HG03060 (cell line): ENCODE results near the gene DNER.
"Not testable (repeated sequence)": the region's sequence is repeated elsewhere in the genome, so short reads cannot be mapped to it uniquely, and the experiment has no call there.

Experiments
- ATAC-seq: cut with Tn5 transposase; IDR thresholded peaks from one replicate; pipeline ENCODE4 v1.9.1; 2021; ENCODE audit warnings: low read depth, moderate number of reproducible peaks; ENCODE audit not compliant: unreplicated experiment

The DNER gene

DNA sequence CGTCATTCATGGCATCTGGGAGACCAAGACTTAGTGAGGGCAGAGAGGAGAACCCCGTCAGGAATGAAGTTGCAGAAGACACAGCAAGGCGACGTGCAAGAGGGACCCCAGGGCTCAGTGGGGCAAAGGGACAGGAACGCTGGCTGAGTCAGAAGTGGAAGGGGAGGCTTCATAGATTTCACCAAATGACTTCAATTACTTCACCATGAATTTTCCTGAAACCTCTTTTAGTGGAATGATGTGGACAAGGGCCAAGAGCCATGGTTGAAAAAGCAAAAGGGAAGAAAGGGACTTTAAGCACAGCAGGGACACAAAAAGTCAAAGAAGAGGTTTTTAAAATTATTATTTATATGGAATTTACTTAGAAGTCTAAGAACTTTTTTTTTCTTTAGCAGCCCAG lies 301.7 kb downstream of the DNER start:
- no peak for ATAC-seq

DNA sequence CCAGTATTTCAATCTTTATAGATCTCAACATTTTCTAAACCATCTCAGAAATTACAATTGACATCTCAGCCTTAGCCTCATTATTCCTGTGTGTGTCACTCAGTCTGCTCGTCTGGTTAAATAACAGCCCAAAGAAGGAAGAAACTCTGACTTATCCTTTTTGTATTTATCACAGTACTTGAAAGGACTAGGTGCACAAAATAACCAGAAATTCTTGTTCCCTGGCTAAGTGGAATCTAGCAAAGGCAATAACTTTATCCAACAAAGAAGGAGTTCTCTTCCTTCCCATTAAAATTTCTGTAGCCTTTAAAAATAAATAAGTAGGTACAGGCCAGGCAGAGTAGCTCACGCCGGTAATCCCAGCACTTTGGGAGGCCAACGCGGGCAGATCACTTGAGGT lies 303.4 kb downstream of the DNER start:
- ATAC-seq = no peak

DNA sequence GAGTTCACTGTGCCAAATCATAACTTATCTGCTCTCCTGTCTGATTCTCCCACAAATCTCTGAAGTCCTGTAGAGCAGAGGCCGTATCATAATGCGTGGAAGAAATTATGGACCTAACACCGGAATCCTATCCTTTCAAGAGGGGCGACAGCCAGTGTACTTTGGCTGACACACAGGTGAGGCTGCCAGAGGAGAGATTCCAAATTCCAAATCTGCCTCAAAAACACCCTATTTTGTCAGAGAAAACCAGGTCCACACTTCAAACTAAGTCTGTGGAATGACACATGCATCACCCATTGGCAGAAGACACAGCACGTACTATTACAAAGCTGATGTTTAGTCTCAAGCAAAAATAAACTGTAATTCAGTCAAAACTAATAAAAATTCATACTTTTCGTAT lies 304.1 kb downstream of the DNER start:
- no peak for ATAC-seq

DNA sequence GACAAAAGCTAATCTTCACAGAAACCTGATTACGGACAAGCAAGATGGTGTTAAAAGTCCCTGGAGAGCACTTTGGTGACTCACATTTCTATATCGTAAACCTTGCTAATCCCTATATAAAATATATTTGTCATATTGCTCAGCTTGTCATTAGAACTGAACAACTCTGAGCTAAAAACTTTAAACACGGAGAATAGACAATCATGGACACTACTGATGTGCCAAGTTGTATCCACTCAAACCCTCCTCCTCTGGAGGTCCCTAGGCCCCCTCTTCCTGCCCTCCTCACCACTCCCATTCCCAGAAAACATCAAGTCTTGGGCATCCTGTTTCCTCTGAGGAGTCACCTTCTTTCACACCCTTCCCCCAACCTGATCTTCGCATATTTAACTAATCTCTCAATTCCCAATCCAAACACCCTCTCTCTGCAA lies 304.6 kb downstream of the DNER start:
- no peak for ATAC-seq

DNA sequence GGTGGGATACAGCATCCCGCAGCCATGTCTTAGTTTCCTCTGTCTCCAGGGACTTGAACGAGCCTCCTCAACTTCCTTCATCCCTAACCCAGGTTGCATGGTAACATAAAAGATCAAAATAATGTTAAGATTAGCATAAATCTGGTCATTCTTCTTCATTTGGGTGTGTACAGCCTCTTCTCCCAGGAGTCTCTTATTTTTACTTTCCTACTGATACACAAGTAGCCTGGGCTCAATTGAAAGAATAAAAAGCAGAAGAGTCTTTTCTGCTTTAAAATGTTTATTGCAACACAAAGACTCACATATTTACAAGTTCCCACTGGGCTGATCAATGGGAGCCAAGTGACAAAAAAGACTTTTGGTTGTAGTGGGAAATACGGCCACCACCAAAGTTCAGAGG lies 305.4 kb downstream of the DNER start:
- ATAC-seq = no peak

DNA sequence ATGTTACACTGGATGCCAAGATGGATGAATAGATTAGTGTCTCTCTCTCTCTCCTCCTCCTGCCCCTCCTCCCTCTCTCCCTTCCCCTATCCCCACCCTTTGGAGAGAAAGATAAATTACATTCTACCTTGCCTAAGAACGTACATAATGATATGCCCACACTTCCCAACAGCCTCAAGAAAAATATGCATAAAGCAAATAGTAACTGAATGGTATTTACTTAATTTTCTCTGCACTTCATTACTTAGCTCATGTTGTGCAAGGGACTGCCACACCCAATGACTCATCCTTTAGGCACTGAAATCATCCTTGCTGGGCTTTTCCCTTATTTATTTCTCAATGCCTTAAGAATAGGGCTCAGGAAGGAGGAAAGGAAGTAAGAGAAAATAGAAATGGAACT lies 306.0 kb downstream of the DNER start:
- ATAC-seq = no peak

DNA sequence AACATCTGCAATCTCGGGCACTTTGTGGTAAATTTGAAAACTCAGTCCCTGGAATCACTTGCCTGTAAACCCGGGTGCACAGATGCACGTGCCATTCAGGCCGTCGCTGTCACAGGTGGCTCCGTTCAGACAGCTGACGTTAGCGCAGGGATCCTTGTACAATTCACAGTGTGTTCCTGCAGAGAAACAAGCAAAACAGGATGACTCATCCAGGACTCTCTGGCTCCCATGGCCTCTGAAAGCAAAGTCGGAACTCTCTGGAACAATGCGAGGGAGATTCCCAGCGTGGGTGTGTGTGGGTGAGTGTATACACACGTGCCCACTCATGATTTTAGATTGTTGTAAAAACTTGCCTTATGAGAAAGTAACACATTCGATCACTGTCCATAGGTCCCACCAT lies 307.2 kb downstream of the DNER start:
- ATAC-seq = no peak

DNA sequence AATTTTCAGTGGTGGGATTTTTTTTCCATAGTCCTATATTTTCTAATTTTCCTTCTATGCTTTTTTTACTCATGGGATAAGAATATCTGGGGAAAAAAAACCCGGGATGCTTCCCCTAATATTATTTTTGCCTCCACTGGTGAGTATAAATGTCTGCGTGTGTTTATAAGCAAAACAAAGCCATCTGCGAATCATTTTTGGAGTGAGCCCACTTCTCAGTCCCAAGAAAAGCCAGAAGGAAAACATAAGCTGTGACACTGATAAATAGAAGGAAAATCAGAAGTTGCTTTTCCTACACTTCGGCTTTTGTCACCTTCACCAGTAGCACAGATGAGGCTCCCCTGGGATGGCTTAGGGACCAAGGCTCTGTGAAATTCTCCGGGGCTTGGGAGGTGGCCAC lies 308.6 kb downstream of the DNER start:
- no peak for ATAC-seq

DNA sequence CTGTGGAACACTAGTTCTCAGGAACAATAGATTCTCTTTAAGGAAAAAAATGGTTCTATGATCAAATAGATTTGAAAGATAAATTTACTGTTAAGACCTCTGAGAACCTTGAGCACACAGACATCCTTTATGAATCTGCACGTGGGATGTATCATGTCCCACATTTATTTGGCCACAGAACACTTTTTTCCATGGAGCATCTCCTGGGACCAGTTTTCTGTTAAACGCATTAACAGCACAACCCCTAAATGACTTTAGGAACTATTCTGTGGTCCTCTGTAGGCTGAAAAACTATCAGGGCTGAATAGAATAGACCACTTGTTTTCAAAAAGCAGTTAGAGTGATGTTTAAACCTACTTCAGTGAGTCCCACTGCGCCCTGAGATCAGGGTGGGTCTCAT lies 311.1 kb downstream of the DNER start:
- no peak for ATAC-seq

DNA sequence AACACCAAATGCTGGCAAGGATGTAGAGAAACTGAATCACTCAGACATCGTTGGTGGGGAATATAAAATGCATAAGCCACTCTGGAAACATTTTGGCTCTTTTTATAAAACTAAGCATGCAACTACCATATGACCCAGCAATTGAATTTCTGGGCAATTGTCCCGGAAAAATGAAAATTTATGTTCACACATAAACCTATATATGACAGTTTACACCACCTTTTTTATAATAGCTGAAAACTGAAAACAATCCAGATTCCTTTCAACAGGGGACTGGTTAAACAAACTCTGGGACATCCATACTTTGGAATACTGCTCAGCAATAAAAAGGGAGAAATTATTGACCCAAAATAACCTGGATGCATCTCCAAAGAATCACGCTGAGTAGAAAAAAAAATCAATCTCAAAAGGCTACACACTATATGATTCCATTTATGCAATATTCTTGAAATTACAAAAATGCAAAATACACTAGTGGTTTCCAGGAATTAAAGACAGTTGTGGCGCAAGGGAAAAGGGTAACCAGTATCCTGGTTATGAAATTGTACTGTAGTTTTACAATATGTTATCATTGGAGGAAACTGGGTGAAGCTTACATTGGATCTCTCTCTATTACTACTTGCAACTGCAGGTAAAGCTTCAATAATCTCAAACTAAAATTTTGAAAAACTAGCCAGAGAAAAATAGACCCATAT lies 313.0 kb downstream of the DNER start:
- no peak for ATAC-seq

DNA sequence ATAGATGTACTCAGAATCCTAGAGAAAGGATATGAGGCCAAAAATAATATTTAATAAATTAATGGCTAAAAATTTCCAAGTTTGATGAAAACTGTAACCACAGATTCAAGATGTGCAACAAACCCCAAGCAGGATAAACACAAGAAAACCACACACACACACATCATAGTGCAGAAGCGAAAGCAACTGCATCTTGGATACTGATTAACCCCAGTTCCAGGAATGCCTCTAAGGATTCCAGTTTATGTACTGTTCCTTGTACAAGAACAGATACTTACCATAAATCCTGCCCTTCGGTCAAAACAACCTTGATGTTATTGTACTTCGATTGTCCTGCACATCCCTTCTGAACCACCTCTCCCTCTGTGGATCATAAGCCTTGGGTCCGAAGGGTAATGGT lies 320.4 kb downstream of the DNER start:
- no peak for ATAC-seq

DNA sequence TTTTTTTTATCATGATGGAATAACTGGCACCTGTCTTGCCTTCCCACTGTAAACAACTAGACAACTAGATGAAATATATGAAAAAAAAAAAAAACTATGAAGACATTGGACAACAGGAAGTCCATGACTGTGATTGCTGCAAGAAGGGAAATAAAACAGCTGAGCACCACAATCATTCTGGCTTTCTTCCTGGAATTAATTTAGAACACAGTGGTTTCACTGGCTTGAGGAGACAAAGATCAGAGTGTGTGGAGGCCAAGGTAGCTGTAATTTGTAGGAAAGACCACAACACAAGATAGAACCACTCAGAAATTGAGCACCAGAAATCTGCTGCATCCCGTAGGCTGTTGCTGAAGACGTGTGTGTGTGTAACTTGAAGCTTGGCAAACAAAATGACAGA lies 322.2 kb downstream of the DNER start:
- ATAC-seq = no peak

DNA sequence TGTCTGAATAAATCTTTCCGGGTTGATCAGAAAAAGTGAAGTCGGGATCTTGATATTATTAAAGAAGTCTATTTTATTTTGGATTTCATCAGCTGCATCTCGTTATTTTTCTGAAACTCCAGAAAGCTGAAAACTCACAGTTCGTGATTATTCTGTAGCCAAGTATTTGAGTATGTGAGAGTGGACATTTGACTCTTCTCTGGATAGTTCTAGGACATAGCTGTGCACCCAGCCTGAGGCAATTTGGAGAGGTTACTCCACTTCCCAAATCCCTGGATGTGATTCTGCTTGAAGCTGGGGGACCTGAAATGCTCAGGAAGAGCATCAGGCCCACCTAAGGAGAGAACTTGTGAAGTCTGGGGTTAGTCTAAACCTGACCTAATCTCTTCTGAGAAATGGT lies 325.6 kb downstream of the DNER start:
- ATAC-seq = no peak

DNA sequence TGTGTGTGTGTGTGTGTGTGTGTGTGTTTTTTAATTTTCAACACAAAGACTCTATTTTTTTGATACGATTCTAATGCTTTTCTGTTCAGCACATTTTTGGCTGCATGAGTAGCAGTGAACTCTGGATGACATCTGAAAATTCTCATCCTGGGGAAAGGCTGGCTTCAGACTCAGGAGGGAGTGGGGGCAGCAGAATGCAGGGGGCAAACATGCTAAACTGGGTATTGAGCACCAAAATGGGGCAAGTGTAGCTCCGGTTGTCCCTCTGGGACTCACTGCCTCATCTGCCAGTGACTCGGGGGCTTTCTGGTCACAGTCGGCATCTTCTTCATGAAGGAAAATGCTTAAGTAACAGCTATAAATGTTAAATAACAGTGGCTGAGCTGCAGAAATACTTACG lies 326.5 kb downstream of the DNER start:
- no peak for ATAC-seq

DNA sequence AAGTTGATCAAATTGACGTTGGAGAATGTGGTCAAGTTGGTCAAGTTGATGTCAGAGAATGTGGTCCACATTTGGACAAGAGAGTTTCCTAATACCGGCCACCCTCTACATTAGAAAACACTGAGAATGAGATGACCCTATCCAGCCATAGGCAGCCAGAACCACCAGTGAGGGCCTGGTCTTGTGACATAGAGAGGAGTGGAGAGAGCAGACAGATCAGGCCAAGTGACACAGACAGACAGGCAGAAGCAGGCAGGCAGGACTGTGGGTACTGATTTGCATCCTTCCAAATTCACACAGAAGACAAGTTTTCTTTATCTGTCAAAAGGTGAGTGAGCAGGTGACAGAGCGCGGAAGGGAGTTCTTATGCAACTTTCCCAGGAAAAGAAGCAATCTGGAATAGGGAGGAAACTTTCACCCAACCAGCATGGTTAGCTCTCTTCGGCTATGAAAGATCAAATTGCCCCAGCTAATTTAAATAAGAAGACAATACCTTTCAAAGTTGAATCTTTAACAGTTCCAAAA lies 334.2 kb downstream of the DNER start:
- no peak for ATAC-seq

DNA sequence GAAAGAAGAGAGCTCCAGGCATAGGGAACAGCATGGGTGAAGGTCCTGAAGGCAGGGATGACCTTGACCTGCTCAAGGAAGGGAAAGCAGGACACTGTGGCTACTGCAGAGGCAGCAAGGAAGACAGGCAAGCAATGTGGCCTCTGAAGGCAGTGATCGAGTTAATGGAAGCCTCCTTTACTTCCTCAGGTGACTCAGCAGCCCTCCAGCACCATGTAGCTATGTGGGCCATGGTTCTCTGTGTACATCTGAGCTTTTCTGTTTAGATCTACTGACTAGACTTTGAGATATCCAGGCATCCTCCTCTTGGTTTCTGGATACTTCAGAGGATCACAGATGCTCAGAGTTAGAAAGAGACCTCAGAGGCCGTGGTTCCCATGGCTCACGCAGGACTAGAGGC lies 336.0 kb downstream of the DNER start:
- ATAC-seq = no peak

DNA sequence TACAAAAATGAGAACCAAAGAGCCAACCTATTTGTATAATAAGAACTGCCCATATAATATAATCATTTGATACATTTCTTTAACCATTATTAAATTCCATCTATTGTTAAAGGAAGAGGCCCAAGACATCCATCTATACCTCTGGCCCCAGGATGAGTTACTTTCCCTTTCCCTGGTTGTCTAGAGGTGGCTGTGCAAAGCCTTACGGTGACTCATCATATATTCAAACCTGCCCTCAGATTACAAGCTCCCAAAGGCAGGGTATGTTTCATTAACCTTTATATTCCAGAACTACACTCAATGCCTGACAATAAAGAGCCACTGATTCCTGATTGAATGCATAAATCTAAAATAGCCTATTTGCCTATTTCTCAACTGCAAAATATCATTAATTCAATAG lies 337.5 kb downstream of the DNER start:
- no peak for ATAC-seq

DNA sequence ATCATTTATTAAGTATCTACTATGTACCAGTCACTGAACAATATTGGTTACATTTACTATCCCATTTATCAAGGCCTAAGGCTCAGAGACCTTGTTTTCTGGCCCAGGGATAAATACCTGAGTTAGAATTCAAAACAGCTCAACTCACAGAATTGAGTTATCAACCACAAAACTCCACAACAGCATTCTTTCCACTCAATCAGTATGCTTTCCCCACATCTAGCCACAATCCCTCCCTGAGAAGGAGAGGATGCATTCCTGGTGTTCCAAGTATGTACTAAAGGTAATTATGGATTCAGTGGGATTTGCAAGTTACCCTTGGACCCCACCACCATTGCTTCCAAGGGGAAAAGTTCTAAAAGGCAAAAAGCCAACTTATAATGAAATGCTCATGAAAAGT lies 339.1 kb downstream of the DNER start:
- no peak for ATAC-seq

DNA sequence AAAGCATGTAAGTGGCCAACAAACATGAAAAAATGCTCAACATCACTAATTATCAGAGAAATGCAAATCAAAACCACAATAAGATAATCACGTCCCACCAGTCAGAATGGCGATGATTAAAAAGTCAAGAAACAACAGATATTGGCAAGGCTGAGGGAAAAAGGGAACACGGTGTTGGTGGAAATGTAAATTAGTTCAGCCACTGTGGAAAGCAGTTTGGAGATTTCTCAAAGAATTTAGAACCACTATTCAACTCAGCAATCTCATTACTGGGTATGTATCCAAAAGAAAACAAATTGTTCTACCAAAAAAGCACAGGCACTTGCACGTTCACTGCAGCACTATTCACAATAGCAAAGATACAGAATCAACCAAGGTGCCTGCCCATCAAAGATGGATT lies 341.0 kb downstream of the DNER start:
- not testable (repeated sequence) for ATAC-seq

DNA sequence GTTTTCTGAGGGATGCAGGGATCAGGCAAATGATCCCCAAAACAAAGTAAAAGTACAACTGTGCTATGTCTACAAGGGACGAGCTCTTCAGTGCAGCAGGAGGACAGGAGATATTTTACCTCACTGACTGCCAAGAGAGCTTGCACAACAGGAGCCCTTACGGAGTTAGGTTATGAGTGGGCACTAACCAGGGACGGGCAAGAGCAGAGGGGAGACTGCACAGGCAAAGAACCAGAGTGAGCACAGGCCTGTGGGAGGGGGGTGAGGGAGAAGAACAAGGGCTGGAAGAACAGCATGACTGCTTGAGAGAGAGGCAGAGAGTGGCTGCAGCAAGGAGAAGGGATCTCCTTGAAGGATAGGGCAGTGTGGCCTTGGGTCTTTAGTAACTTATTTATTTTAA lies 342.1 kb downstream of the DNER start:
- no peak for ATAC-seq

DNA sequence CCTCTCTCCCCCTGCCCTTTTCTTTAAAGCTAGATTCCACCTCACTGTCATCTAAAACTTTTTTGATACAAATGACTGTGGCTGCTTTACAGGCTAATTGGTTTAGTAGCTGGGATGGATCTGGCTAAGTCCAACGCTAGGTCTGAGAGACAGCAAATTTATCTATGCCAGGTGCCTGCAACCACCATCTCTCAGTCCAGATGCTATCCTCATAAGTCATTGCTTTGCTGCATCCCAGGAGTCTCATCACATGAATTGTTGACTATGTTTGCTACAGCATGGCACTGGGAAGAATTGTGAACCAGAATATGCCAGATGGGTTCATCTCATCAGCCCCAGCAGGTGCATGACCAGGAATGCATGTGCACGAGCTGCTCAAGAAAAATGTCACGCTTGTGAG lies 343.3 kb downstream of the DNER start:
- no peak for ATAC-seq

DNA sequence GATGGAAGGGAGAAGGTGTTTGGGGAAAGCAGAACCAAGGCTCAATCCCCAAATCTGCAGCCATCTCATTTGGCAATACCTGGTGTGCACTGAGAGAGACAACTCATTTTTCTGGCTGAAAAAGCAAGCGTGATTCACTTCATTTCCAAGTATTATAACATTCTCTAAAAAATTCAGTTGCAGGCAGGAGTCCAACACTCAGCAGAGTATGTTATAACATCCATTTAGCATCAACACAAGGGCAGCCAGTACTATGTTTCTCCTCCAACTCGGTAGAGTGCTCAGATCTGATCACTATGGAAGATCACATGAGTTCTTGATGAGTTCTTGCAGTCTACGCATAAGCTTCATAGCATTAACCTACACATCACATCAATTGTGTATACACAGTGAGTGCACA lies 343.8 kb downstream of the DNER start:
- no peak for ATAC-seq
